Dendritic cell treated with granulocyte-macrophage colony-stimulating factor and Interleukin-4, amounts not matched to agents 40 ng/mL and 50 ng/mL, for 4 days (primary cell): ENCODE measurements around the gene ZNF837.

ENCODE experiments used
- H3K27ac Mint-ChIP-seq: one replicate; pipeline ENCODE4 v1.8.0; 2022; ENCODE audit warnings: mild to moderate bottlenecking, mixed read lengths
- H3K27me3 Mint-ChIP-seq: one replicate; pipeline ENCODE4 v1.8.0; 2022; ENCODE audit warnings: mild to moderate bottlenecking, mixed read lengths
- H3K36me3 Mint-ChIP-seq: one replicate; pipeline ENCODE4 v1.8.0; 2022; ENCODE audit warnings: low read depth, mixed read lengths
- H3K4me1 Mint-ChIP-seq: one replicate; pipeline ENCODE4 v1.8.0; 2022; ENCODE audit warnings: low read depth, mixed read lengths
- H3K4me3 Mint-ChIP-seq: one replicate; pipeline ENCODE4 v1.8.0; 2022; ENCODE audit warnings: mild to moderate bottlenecking, moderate library complexity, mixed read lengths
- H3K9me3 Mint-ChIP-seq: one replicate; pipeline ENCODE4 v1.8.0; 2022; ENCODE audit warnings: mixed read lengths
- intact Hi-C: fragments of 100-400 bp; cut with micrococcal nuclease; formaldehyde crosslinking; loops from one replicate; pipeline ENCODE4 v1.15.0; 2022

Gene ZNF837

GRCh38 chr19:58338825-58339558 is 41.8 kb downstream of the ZNF837 start:
- peaks cover 14% of the 10 kb centered on the region for H3K4me1 Mint-ChIP-seq
- peaks cover 9% of the 10 kb centered on the region for H3K9me3 Mint-ChIP-seq
- no peaks in the 10 kb centered on the region for H3K27me3 Mint-ChIP-seq
- no peak overlapping the region for H3K27ac Mint-ChIP-seq
- no peak overlapping the region for H3K4me3 Mint-ChIP-seq
- H3K36me3 Mint-ChIP-seq, result peaks cover 83% of the 10 kb centered on the region
- intact Hi-C loops, result no loop called here

- H3K27ac Mint-ChIP-seq, result no peak overlapping the region
- H3K4me3 Mint-ChIP-seq, result no peak overlapping the region
These were observed 42.5 kb downstream of the ZNF837 start for GRCh38 chr19:58338336-58338735.

GRCh38 chr19:58336820-58337219 is 44.0 kb downstream of the ZNF837 start:
- no peak overlapping the region for H3K4me3 Mint-ChIP-seq
- peaks cover 9% of the 10 kb centered on the region for H3K9me3 Mint-ChIP-seq
- no peaks in the 10 kb centered on the region for H3K27me3 Mint-ChIP-seq
- intact Hi-C loops, result no loop called here
- H3K4me1 Mint-ChIP-seq, result peaks cover 17% of the 10 kb centered on the region
- H3K27ac Mint-ChIP-seq, result no peak overlapping the region
- peaks cover 77% of the 10 kb centered on the region for H3K36me3 Mint-ChIP-seq

More at GRCh38 chr19:58338336-58338735, 42.5 kb downstream of the ZNF837 start:
- peaks cover 9% of the 10 kb centered on the region for H3K9me3 Mint-ChIP-seq
- H3K4me1 Mint-ChIP-seq, result peaks cover 14% of the 10 kb centered on the region
- intact Hi-C loops, result no loop called here
- peaks cover 86% of the 10 kb centered on the region for H3K36me3 Mint-ChIP-seq
- H3K27me3 Mint-ChIP-seq, result no peaks in the 10 kb centered on the region

GRCh38 chr19:58336216-58336615 is 44.6 kb downstream of the ZNF837 start:
- H3K4me3 Mint-ChIP-seq, result no peak overlapping the region
- H3K27me3 Mint-ChIP-seq, result no peaks in the 10 kb centered on the region
- peaks cover 71% of the 10 kb centered on the region for H3K36me3 Mint-ChIP-seq
- peaks cover 15% of the 10 kb centered on the region for H3K4me1 Mint-ChIP-seq
- peaks cover 9% of the 10 kb centered on the region for H3K9me3 Mint-ChIP-seq
- H3K27ac Mint-ChIP-seq, result no peak overlapping the region
- intact Hi-C loops, result no loop called here

GRCh38 chr19:58335630-58336029 is 45.2 kb downstream of the ZNF837 start:
- Mint-ChIP-seq H3K9me3 (peaks cover 9% of the 10 kb centered on the region), H3K4me1 (peaks cover 15% of the 10 kb centered on the region), H3K27ac (no peak overlapping the region), H3K27me3 (no peaks in the 10 kb centered on the region), H3K36me3 (peaks cover 65% of the 10 kb centered on the region), H3K4me3 (no peak overlapping the region)
- intact Hi-C loops, result no loop called here

- Mint-ChIP-seq H3K4me1 (peaks cover 15% of the 10 kb centered on the region), H3K27me3 (no peaks in the 10 kb centered on the region), H3K9me3 (peaks cover 9% of the 10 kb centered on the region), H3K27ac (no peak overlapping the region), H3K4me3 (no peak overlapping the region), H3K36me3 (peaks cover 56% of the 10 kb centered on the region)
- intact Hi-C loops, result no loop called here
These were observed 46.1 kb downstream of the ZNF837 start for GRCh38 chr19:58334691-58335249.

- Mint-ChIP-seq H3K27me3 (no peaks in the 10 kb centered on the region), H3K9me3 (no peaks in the 10 kb centered on the region), H3K4me3 (no peak overlapping the region), H3K4me1 (peaks cover 23% of the 10 kb centered on the region), H3K27ac (no peak overlapping the region), H3K36me3 (peaks cover 36% of the 10 kb centered on the region)
- intact Hi-C loops, result no loop called here
These were observed 48.1 kb downstream of the ZNF837 start for GRCh38 chr19:58332697-58333096.

GRCh38 chr19:58330458-58330857 is 50.4 kb downstream of the ZNF837 start:
- Mint-ChIP-seq H3K4me3 (no peak overlapping the region), H3K36me3 (peaks cover 17% of the 10 kb centered on the region), H3K9me3 (no peaks in the 10 kb centered on the region), H3K4me1 (peaks cover 23% of the 10 kb centered on the region), H3K27ac (no peak overlapping the region), H3K27me3 (no peaks in the 10 kb centered on the region)
- intact Hi-C loops, result no loop called here

- H3K4me1 Mint-ChIP-seq, result peaks cover 17% of the 10 kb centered on the region
- H3K9me3 Mint-ChIP-seq, result no peaks in the 10 kb centered on the region
- H3K4me3 Mint-ChIP-seq, result no peak overlapping the region
- H3K27me3 Mint-ChIP-seq, result no peaks in the 10 kb centered on the region
- intact Hi-C loops, result loop anchor here (5.0 kb wide), 1 partner anchor 148 kb away; the partner anchor contains the start of gene ZNF446
- H3K27ac Mint-ChIP-seq, result no peak overlapping the region
- H3K36me3 Mint-ChIP-seq, result peaks cover 2% of the 10 kb centered on the region
These were observed 51.8 kb downstream of the ZNF837 start for GRCh38 chr19:58328999-58329398.

- intact Hi-C loops, result loop anchor here (1.0 to 5.0 kb wide), 4 partner anchors 22 to 150 kb away; partner anchors contain the start of genes ERVK3-1, ZNF446, ZNF497 and ZNF837
- no peaks in the 10 kb centered on the region for H3K27me3 Mint-ChIP-seq
- H3K4me1 Mint-ChIP-seq, result peaks cover 8% of the 10 kb centered on the region
- H3K4me3 Mint-ChIP-seq, result no peak within 1 kb of the TSS
- peaks cover 6% of the 10 kb centered on the region for H3K36me3 Mint-ChIP-seq
- no peak within 1 kb of the TSS for H3K27ac Mint-ChIP-seq
- no peaks in the 10 kb centered on the region for H3K9me3 Mint-ChIP-seq
These were observed 53.7 kb downstream of the ZNF837 start, which contains the start of gene ZSCAN22 for GRCh38 chr19:58326914-58327726. Gene ZSCAN22 (plus strand): TSS chr19:58326994. CDS start chr19:58334803, 7,809 bp downstream.

GRCh38 chr19:58326501-58326913 is 54.3 kb downstream of the ZNF837 start:
- Mint-ChIP-seq H3K36me3 (peaks cover 6% of the 10 kb centered on the region), H3K4me3 (no peak overlapping the region), H3K9me3 (no peaks in the 10 kb centered on the region), H3K4me1 (peaks cover 8% of the 10 kb centered on the region), H3K27ac (no peak overlapping the region), H3K27me3 (no peaks in the 10 kb centered on the region)
- intact Hi-C loops, result loop anchor here (5.0 kb wide), 1 partner anchor 151 kb away; the partner anchor contains the start of gene ZNF446

GRCh38 chr19:58325311-58326022 is 55.4 kb downstream of the ZNF837 start:
- H3K9me3 Mint-ChIP-seq, result no peaks in the 10 kb centered on the region
- H3K4me3 Mint-ChIP-seq, result no peak overlapping the region
- no peak overlapping the region for H3K27ac Mint-ChIP-seq
- peaks cover 6% of the 10 kb centered on the region for H3K36me3 Mint-ChIP-seq
- H3K27me3 Mint-ChIP-seq, result no peaks in the 10 kb centered on the region
- intact Hi-C loops, result loop anchor here (5.0 kb wide), 1 partner anchor 152 kb away; the partner anchor contains the start of gene ZNF446
- peaks cover 8% of the 10 kb centered on the region for H3K4me1 Mint-ChIP-seq

GRCh38 chr19:58319241-58319640 is 61.6 kb downstream of the ZNF837 start:
- H3K4me3 Mint-ChIP-seq, result no peak overlapping the region
- no peaks in the 10 kb centered on the region for H3K4me1 Mint-ChIP-seq
- no peaks in the 10 kb centered on the region for H3K27me3 Mint-ChIP-seq
- peaks cover 40% of the 10 kb centered on the region for H3K36me3 Mint-ChIP-seq
- H3K27ac Mint-ChIP-seq, result no peak overlapping the region
- intact Hi-C loops, result no loop called here
- peaks cover 9% of the 10 kb centered on the region for H3K9me3 Mint-ChIP-seq
